ENCODE results near the gene PNPLA8. TPM values are rescaled to one million over a fixed set of nuclear protein-coding genes. Genes with fewer than 3 reads are reported as not detected.
"Not testable (repeated sequence)": the region's sequence is repeated elsewhere in the genome, so short reads cannot be mapped to it uniquely, and the experiment has no call there.

Gene PNPLA8, protein sequence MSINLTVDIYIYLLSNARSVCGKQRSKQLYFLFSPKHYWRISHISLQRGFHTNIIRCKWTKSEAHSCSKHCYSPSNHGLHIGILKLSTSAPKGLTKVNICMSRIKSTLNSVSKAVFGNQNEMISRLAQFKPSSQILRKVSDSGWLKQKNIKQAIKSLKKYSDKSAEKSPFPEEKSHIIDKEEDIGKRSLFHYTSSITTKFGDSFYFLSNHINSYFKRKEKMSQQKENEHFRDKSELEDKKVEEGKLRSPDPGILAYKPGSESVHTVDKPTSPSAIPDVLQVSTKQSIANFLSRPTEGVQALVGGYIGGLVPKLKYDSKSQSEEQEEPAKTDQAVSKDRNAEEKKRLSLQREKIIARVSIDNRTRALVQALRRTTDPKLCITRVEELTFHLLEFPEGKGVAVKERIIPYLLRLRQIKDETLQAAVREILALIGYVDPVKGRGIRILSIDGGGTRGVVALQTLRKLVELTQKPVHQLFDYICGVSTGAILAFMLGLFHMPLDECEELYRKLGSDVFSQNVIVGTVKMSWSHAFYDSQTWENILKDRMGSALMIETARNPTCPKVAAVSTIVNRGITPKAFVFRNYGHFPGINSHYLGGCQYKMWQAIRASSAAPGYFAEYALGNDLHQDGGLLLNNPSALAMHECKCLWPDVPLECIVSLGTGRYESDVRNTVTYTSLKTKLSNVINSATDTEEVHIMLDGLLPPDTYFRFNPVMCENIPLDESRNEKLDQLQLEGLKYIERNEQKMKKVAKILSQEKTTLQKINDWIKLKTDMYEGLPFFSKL
- 10 to 100 TPM; 19.2 to 26.2 TPM for total RNA-seq

DNA sequence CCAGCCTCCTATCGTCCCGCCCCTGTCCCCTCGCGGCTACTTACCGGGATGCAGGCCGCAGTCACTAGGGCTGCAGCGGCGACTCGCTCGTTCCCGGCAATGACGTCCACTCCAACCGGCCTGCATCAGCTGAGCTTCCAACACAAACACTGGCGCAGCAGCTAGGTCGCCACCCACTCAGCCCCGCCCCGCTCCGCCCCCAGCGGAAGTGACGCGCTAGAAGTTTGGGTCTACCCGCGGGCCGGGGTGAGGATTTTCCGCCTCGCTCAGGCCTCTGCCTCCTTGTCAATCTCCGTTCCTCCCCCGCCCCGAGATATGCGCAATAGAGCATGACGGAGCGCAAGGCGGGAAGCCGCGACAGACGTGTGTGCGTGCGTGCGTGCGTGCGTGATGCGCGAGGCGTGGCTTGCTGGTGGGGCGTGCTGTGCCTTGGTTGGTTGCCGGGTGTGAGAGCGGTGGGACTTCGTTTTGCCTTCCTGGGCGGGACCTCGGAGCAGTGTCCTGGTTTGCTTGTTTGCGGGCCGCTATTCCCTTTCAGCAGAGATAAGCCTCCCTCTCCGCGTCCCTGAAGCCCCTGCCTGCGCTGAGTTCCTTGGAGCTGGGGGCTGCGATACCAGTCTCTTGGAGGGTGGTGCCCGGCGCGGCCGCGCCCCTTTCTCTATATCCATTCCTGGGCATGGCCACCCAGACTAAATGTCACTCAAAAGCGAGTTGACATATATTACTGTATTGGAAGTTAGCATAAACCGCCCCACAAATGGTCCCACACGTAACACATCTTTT lies at the start of gene PNPLA8:
TSS of gene PNPLA8 (minus strand) at position 151 of the 783 bp plus-strand sequence. CDS start 10,644 bp downstream, outside the sequence.
- Mint-ChIP-seq H3K27ac (peak within 1 kb of the TSS; percentile 100), H3K9me3 (no peaks in the 10 kb centered on the region), H3K27me3 (no peaks in the 10 kb centered on the region), H3K4me1 (peaks cover 28% of the 10 kb centered on the region), H3K36me3 (ENCODE audit: low read depth) (peaks cover 39% of the 10 kb centered on the region), H3K4me3 (peak within 1 kb of the TSS; percentile 100)
- ATAC-seq (replicated peaks): peak; percentile 95

DNA sequence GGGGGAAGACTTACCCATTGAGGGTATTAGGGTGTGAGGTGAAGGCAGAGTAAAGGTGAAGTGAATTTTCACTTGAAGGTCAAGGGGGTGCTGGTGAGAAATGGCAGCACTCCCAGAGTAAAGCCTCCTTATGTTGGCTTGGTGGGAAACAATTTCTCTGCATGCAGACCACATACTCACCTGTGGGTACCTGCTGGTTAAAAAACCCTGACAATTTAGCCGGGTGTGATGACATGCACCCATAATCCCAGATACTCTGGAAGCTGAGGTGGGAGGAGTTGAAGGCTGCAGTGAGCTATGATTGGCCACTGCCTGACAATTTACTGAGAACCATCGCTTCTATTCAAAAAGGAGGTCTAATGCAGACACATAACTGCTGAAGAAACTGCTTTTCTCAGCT lies 49.2 kb upstream of the PNPLA8 start:
- Mint-ChIP-seq H3K4me3 (no peak overlapping the region), H3K36me3 (ENCODE audit: low read depth) (peaks cover 95% of the 10 kb centered on the region), H3K27ac (no peak overlapping the region), H3K9me3 (no peaks in the 10 kb centered on the region), H3K27me3 (no peaks in the 10 kb centered on the region), H3K4me1 (peaks cover 20% of the 10 kb centered on the region)
- ATAC-seq (replicated peaks): no peak

DNA sequence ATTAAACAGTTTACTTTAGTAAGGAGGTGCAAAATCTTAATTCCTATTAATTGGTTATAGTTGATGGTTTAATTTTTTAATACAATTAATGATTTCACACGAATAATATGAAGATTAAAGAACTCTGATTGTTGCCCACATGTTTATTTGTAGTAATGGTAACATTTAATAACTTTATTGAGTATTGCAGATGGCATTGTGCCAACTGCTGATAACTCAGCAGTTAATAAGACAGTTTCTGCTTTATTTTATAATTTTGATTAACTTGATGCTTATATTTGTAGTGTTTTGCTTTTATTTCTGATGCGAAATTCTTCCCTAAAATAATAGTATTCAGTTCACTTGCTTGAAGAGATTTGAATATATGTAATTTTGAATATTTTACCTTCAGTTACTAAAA lies 46.5 kb upstream of the PNPLA8 start:
- H3K27ac Mint-ChIP-seq: no peak overlapping the region
- no peak for ATAC-seq (replicated peaks)
- peaks cover 95% of the 10 kb centered on the region for H3K36me3 Mint-ChIP-seq (ENCODE audit: low read depth)
- H3K9me3 Mint-ChIP-seq: no peaks in the 10 kb centered on the region
- peaks cover 20% of the 10 kb centered on the region for H3K4me1 Mint-ChIP-seq
- no peaks in the 10 kb centered on the region for H3K27me3 Mint-ChIP-seq
- peak overlapping the region; percentile 44 for H3K4me3 Mint-ChIP-seq

DNA sequence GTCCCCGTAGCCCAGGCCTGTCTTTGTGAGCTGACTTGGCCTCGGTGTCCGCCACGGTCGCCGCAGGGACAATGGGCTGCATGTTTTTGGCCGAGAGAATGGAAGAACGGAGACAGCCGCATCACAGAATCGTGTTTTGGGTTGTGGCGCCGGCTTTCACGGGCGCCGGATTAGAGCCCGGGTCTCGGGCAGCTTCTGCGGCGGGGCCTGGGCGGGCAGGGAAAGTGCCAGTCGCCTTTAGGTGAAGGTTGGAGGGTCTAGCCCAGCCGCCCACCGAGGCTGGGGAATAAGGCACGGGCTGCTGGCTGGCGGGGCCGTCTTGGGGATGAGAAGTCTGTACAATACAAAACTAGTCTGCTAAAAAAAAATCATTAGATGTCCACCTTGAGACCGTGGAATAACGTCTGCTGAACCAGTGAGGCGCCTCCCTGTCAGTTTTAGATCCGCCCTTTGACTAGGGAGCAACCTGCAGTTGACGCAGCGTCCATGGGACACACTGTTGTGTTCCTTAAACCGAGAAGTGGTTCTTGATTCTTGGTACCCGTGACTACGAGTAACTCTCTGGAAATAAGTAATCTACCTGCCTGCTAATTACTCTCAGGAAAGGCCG lies 44.3 kb upstream of the PNPLA8 start:
- ATAC-seq (replicated peaks): peak; percentile 37
- Mint-ChIP-seq H3K36me3 (ENCODE audit: low read depth) (peaks cover 90% of the 10 kb centered on the region), H3K27me3 (no peaks in the 10 kb centered on the region), H3K27ac (peak overlapping the region; percentile 100), H3K9me3 (no peaks in the 10 kb centered on the region), H3K4me1 (peaks cover 7% of the 10 kb centered on the region), H3K4me3 (peak overlapping the region; percentile 97)

DNA sequence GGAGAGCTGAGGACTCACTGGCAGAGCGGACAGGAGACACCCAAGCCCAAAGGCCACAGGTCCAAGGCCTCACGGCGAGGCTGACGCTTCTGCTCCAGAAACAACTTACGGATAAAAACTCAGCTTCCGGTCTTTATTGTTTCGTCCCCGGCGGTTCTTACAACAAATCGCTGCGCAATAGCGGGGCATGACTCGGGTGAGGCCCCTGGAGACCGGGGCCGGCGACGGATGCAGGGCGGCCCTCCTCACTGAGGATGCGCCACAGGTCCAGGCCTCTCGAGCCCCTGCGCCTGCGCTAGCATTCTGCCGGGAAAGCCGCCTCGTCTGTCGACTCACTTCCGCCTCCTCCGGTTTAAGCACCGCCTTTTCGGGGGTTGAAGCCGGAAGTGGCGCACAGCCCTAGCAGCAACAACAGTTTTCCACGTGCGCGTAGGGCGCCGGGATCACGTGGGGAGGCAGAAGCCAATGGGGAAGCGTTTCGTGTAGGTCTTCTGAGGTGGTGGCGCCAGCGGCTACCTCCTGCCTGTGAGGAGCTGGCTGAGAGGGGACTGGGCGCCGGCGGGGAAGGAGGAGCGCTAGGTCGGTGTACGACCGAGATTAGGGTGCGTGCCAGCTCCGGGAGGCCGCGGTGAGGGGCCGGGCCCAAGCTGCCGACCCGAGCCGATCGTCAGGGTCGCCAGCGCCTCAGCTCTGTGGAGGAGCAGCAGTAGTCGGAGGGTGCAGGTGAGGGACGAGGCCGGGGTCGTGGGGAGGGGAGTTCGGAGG lies 43.6 kb upstream of the PNPLA8 start, which contains the start of the genes DNAJB9 and THAP5:
TSS of gene DNAJB9 (plus strand) at position 494 of the 765 bp plus-strand sequence. CDS start 1,853 bp downstream, outside the sequence.
TSS of gene THAP5 (minus strand) at position 326 of the 765 bp plus-strand sequence. CDS start at position 189, 137 bp downstream.
- peak; percentile 90 for ATAC-seq (replicated peaks)
- H3K27ac Mint-ChIP-seq: peak within 1 kb of the TSS; percentile 100

GRCh38 chr7:108568801-108569380 lies 43.0 kb upstream of the PNPLA8 start:
- H3K36me3 Mint-ChIP-seq (ENCODE audit: low read depth): peaks cover 90% of the 10 kb centered on the region

More for the DNA sequence above, 43.6 kb upstream of the PNPLA8 start, which contains the start of the genes DNAJB9 and THAP5:
- Mint-ChIP-seq H3K4me3 (peak within 1 kb of the TSS; percentile 97), H3K9me3 (no peaks in the 10 kb centered on the region), H3K27me3 (no peaks in the 10 kb centered on the region), H3K4me1 (peaks cover 7% of the 10 kb centered on the region), H3K36me3 (ENCODE audit: low read depth) (peaks cover 90% of the 10 kb centered on the region)

GRCh38 chr7:108565987-108566386 lies 40.1 kb upstream of the PNPLA8 start:
- Mint-ChIP-seq H3K27ac (no peak overlapping the region), H3K9me3 (peaks cover 6% of the 10 kb centered on the region), H3K4me3 (no peak overlapping the region), H3K27me3 (no peaks in the 10 kb centered on the region), H3K36me3 (ENCODE audit: low read depth) (peaks cover 79% of the 10 kb centered on the region), H3K4me1 (no peaks in the 10 kb centered on the region)
- no peak for ATAC-seq (replicated peaks)

More at GRCh38 chr7:108568801-108569380, 43.0 kb upstream of the PNPLA8 start:
- no peaks in the 10 kb centered on the region for H3K27me3 Mint-ChIP-seq
- H3K27ac Mint-ChIP-seq: peak overlapping the region; percentile 100
- H3K9me3 Mint-ChIP-seq: no peaks in the 10 kb centered on the region
- peak overlapping the region; percentile 97 for H3K4me3 Mint-ChIP-seq
- no peak for ATAC-seq (replicated peaks)
- H3K4me1 Mint-ChIP-seq: peaks cover 4% of the 10 kb centered on the region

DNA sequence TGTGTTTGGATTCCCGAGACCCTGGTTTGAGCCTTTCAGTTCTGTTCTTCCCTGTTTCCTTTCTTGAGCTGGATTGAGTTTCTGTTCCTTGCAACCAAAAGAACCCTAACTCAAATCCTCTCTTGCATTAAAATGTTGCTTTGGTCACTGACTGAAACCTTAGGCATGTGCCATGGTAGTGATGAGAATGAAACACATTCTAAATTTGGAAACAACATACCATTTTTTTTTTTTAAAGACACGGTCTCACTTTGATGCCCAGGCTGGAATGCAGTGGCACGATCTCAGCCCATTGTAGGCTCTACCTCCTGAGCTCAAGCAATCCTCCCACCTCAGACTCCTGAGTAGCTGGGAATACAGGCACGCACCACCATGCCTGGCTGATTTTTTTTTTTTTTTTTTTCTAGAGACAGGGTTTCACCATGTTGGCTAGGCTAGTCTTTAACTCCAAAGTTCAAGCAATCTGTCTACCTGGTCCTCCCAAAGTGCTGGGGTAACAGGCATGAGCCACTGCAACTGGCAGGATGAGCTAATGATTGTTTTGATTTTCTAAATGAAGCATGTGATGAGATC lies 35.2 kb upstream of the PNPLA8 start:
- Mint-ChIP-seq H3K9me3 (peaks cover 15% of the 10 kb centered on the region), H3K4me1 (no peaks in the 10 kb centered on the region), H3K36me3 (ENCODE audit: low read depth) (peaks cover 48% of the 10 kb centered on the region), H3K27ac (no peak overlapping the region), H3K4me3 (no peak overlapping the region), H3K27me3 (no peaks in the 10 kb centered on the region)
- ATAC-seq (replicated peaks): no peak

GRCh38 chr7:108559253-108559652 lies 33.3 kb upstream of the PNPLA8 start:
- no peak for ATAC-seq (replicated peaks)
- H3K4me3 Mint-ChIP-seq: no peak overlapping the region
- H3K27me3 Mint-ChIP-seq: no peaks in the 10 kb centered on the region
- H3K36me3 Mint-ChIP-seq (ENCODE audit: low read depth): peaks cover 30% of the 10 kb centered on the region
- peaks cover 15% of the 10 kb centered on the region for H3K9me3 Mint-ChIP-seq
- no peak overlapping the region for H3K27ac Mint-ChIP-seq
- no peaks in the 10 kb centered on the region for H3K4me1 Mint-ChIP-seq

- Mint-ChIP-seq H3K4me1 (no peaks in the 10 kb centered on the region), H3K36me3 (ENCODE audit: low read depth) (peaks cover 23% of the 10 kb centered on the region), H3K4me3 (no peak overlapping the region), H3K9me3 (peaks cover 15% of the 10 kb centered on the region), H3K27me3 (no peaks in the 10 kb centered on the region), H3K27ac (no peak overlapping the region)
- ATAC-seq (replicated peaks): no peak
Observed at GRCh38 chr7:108557617-108558016, 31.7 kb upstream of the PNPLA8 start.

DNA sequence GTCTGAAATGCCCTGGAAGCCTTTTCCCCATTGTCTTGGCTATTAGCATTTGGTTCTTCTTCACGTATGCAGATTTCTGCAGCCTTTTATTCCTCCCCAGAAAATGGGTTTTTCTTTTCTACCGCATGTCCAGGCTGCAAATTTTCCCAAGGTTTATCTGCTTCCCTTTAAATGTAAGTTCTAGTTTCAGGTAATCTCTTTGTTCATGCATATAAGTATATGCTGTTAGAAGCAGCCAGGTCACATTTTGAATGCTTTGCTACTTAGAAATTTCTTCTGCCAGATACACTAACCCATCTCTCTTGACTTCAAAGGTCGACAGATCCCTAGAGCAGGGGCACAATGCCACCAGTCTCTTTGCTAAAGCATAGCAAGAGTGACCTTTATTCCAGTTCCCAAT lies 31.3 kb upstream of the PNPLA8 start:
- Mint-ChIP-seq H3K9me3 (peaks cover 15% of the 10 kb centered on the region), H3K4me1 (no peaks in the 10 kb centered on the region), H3K27me3 (no peaks in the 10 kb centered on the region), H3K36me3 (ENCODE audit: low read depth) (peaks cover 19% of the 10 kb centered on the region), H3K4me3 (no peak overlapping the region), H3K27ac (no peak overlapping the region)
- ATAC-seq (replicated peaks): no peak

- H3K9me3 Mint-ChIP-seq: peaks cover 14% of the 10 kb centered on the region
- H3K4me1 Mint-ChIP-seq; H3K27me3 Mint-ChIP-seq; ATAC-seq (replicated peaks); H3K27ac Mint-ChIP-seq; H3K4me3 Mint-ChIP-seq: not testable (repeated sequence)
- H3K36me3 Mint-ChIP-seq (ENCODE audit: low read depth): peaks cover 15% of the 10 kb centered on the region
Observed at GRCh38 chr7:108556665-108557064, 30.7 kb upstream of the PNPLA8 start.

All from activated T-helper 17 cell treated with anti-CD3 and anti-CD28 coated beads, Interleukin-2, amount 50 U/mL, for 72 hours (primary cell).